DOHH2 (cell line): ENCODE measurements around the gene GFM1.

Experiments used
- EZH2phosphoT487 ChIP-seq: fragments of 200-600 bp; sonication (generic); IDR thresholded peaks from 2 replicates; pipeline ENCODE4 v1.6.1; 2017; ENCODE audit warnings: borderline replicate concordance, mild to moderate bottlenecking, antibody characterized with exemption, low read length, moderate library complexity, mixed read lengths
- TF ChIP-seq, protein P1 (sequence below): fragments of 200-600 bp; sonication (generic); IDR thresholded peaks from one replicate; pipeline ENCODE4 v1.5.1; 2014; ENCODE audit warnings: antibody characterized with exemption, mild to moderate bottlenecking, low read depth, low read length; ENCODE audit not compliant: poor library complexity, severe bottlenecking

DNA sequence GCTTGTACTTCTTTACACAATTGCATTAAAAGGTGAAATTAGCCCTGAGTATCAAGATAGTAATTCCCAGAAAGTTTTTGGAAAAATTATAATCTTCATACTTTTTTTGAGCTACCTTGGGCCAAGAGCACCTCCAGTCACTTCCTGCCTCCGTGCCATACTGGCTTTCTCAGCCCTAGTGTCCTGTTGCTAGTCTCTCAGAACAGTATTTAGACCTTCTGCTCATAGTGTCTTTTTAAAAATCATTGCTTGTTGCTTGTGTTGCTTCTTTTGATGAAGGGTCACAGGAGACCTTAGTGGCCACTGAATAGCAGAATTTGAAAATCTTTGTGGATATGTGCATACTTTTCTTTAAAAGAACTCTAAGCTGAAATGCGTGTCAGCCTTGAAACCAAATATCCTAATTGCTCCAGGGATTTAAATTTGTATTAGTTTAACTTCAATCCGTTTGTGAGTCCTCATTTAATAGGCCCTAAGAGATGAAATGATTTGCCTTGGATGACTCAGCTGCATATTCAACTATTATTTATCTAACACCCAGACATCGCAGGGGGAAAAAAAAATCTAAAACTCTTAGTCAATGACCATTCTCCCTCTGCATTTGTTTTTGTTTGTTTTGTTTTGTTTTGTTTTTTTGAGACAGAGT is 57.2 kb downstream of the GFM1 start:
- TF ChIP-seq, protein P1, sequence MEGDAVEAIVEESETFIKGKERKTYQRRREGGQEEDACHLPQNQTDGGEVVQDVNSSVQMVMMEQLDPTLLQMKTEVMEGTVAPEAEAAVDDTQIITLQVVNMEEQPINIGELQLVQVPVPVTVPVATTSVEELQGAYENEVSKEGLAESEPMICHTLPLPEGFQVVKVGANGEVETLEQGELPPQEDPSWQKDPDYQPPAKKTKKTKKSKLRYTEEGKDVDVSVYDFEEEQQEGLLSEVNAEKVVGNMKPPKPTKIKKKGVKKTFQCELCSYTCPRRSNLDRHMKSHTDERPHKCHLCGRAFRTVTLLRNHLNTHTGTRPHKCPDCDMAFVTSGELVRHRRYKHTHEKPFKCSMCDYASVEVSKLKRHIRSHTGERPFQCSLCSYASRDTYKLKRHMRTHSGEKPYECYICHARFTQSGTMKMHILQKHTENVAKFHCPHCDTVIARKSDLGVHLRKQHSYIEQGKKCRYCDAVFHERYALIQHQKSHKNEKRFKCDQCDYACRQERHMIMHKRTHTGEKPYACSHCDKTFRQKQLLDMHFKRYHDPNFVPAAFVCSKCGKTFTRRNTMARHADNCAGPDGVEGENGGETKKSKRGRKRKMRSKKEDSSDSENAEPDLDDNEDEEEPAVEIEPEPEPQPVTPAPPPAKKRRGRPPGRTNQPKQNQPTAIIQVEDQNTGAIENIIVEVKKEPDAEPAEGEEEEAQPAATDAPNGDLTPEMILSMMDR: no peak
- no peak for TF ChIP-seq EZH2phosphoT487
